HepG2 (cell line): ENCODE results near the gene SH3PXD2A. TPM values are rescaled to one million over a fixed set of nuclear protein-coding genes. Genes with fewer than 3 reads are reported as not detected.

Source experiments
- EP300 ChIP-seq, 3 experiments: sonication (generic) in 1 of 3; formaldehyde crosslinking in 1 of 3; IDR thresholded peaks; 2 replicates each; pipeline versions ENCODE4 v1.5.1 to v1.6.1; 2011 to 2020; ENCODE audit warnings: low read depth in 2 of 3, low read length in 2 of 3, borderline replicate concordance in 1 of 3, improper control_type of control experiment in 1 of 3, mild to moderate bottlenecking in 1 of 3, missing genetic modification reagents in 1 of 3, moderate library complexity in 1 of 3
- FOXP1 ChIP-seq, 2 experiments: fragments of 450-650 bp in 1 of 2; IDR thresholded peaks; 2 replicates each; pipeline ENCODE4 v1.6.1; 2017 to 2018; ENCODE audit warnings: antibody characterized with exemption in 1 of 2
- GABPB1 ChIP-seq: IDR thresholded peaks from 2 replicates; pipeline ENCODE4 v1.6.1; 2016; ENCODE audit warnings: mild to moderate bottlenecking, missing genetic modification reagents, moderate library complexity, missing compliant biosample characterization
- GLI4 ChIP-seq: sonication (generic); formaldehyde crosslinking; IDR thresholded peaks from 2 replicates; pipeline ENCODE4 v1.5.1; 2020; ENCODE audit warnings: missing genetic modification reagents, mild to moderate bottlenecking, moderate library complexity, borderline replicate concordance
- HDAC1 ChIP-seq: sonication (generic); formaldehyde crosslinking; IDR thresholded peaks from 2 replicates; pipeline ENCODE4 v1.5.1; 2020; ENCODE audit warnings: mild to moderate bottlenecking, missing genetic modification reagents
- HDAC2 ChIP-seq: sonication (generic); formaldehyde crosslinking; IDR thresholded peaks from 2 replicates; pipeline ENCODE4 v1.4.0; 2020; ENCODE audit warnings: missing genetic modification reagents
- KLF16 ChIP-seq, 2 experiments: sonication (generic) in 1 of 2; formaldehyde crosslinking in 1 of 2; IDR thresholded peaks; 2 replicates each; pipeline versions ENCODE4 v1.6.1 to v1.8.0; 2016 to 2023; ENCODE audit warnings: missing genetic modification reagents in 2 of 2, missing compliant biosample characterization in 1 of 2
- KLF6 ChIP-seq: IDR thresholded peaks from 2 replicates; pipeline ENCODE4 v1.8.0; 2016; ENCODE audit warnings: missing biosample characterization, missing genetic modification reagents
- TBX2 ChIP-seq: sonication (generic); formaldehyde crosslinking; IDR thresholded peaks from 2 replicates; pipeline ENCODE4 v1.5.0; 2020; ENCODE audit warnings: missing genetic modification reagents, mild to moderate bottlenecking, borderline replicate concordance
- WIZ ChIP-seq: sonication (generic); formaldehyde crosslinking; IDR thresholded peaks from 2 replicates; pipeline ENCODE4 v1.5.1; 2020; ENCODE audit warnings: mild to moderate bottlenecking, missing genetic modification reagents
- ZNF230 ChIP-seq: sonication (generic); formaldehyde crosslinking; IDR thresholded peaks from 2 replicates; pipeline ENCODE4 v1.4.0; 2020; ENCODE audit warnings: mild to moderate bottlenecking, missing genetic modification reagents
- ZNF513 ChIP-seq: sonication (generic); formaldehyde crosslinking; conservative IDR thresholded peaks from 2 replicates; pipeline ENCODE4 v1.5.0; 2020; ENCODE audit warnings: missing genetic modification reagents
- ZNF614 ChIP-seq: IDR thresholded peaks from 2 replicates; pipeline ENCODE4 v1.6.1; 2018; ENCODE audit warnings: missing biosample characterization, missing genetic modification reagents, inconsistent platforms, borderline replicate concordance
- ZNF629 ChIP-seq: sonication (generic); formaldehyde crosslinking; conservative IDR thresholded peaks from 2 replicates; pipeline ENCODE4 v1.5.0; 2020; ENCODE audit warnings: missing genetic modification reagents
- polyA plus RNA-seq, 8 experiments: library from polyadenylated mRNA; depleted of rRNA in 3 of 8; stranded (reverse) in 7 of 8; unstranded in 1 of 8; fragments of >200 nt; fragmentation: Illumina TruSeq in 4 of 8; extraction: Trizol in 4 of 8; gene quantifications; 2 replicates each; pipeline versions ENCODE4 v1.2.1 to v1.2.3, GENCODE V29; 2011 to 2016; ENCODE audit warnings: low read depth in 4 of 8, missing spikeins in 1 of 8, mixed read lengths in 1 of 8; ENCODE audit not compliant: insufficient read depth in 1 of 8
- total RNA-seq, 5 experiments: library from RNA; depleted of rRNA; stranded (reverse); fragments of >200 nt; fragmentation: Illumina TruSeq; extraction: Trizol; gene quantifications; 2 replicates each; pipeline ENCODE4 v1.2.3, GENCODE V29; 2016; ENCODE audit warnings: low read depth in 1 of 5
- TF ChIP-seq, protein P1 (sequence below): IDR thresholded peaks from 2 replicates; pipeline ENCODE4 v1.6.1; 2016; ENCODE audit warnings: low read depth
- TF ChIP-seq, protein P2 (sequence below): sonication (generic); formaldehyde crosslinking; IDR thresholded peaks from 2 replicates; pipeline ENCODE4 v1.4.0; 2020; ENCODE audit warnings: missing genetic modification reagents
- TF ChIP-seq, protein P3 (sequence below): sonication (generic); formaldehyde crosslinking; IDR thresholded peaks from 2 replicates; pipeline ENCODE4 v1.5.1; 2020; ENCODE audit warnings: mild to moderate bottlenecking, missing genetic modification reagents, borderline replicate concordance
- TF ChIP-seq, protein P4 (sequence below): IDR thresholded peaks from 2 replicates; pipeline ENCODE4 v1.6.1; 2016; ENCODE audit warnings: missing genetic modification reagents, missing compliant biosample characterization
- TF ChIP-seq, protein P5 (sequence below): IDR thresholded peaks from 2 replicates; pipeline ENCODE4 v1.6.1; 2016

The SH3PXD2A gene
- total and polyA plus RNA-seq, 2 of the 13 experiments (the other 11 are each of a cell fraction or from before 2014, with no cell fraction given): 11.1 to 11.3 TPM

DNA sequence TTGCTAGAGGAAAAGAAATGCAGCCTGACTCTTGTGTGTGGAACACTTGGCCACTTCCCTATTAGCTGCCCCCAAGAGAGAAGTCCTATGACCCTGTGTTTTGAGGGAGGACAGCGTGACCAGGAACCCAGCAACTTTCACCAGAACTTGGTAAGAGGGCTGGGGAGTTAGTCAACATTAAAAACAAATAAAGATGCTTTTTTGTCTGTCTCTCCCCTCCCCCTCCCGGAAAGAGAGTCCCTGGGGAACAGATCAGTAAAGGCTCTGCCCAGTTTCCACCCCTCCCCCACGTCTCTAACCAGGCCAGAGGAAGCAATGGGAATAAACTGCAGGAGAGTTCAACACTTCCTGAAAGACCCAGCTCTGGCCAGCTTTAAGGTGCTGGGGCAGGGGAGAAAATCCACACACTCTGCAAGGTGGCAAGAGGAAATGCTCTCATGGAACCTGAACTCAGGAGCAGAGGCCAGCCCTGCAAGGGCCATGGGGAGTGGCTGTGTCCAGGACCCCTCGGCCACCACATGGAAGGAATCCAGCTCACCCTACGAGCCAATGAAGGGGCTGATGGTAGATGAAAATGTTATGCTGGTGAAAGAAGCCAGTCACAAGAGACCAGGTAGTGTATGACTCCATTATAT, 21.5 kb downstream of the SH3PXD2A start (continued):
- TF ChIP-seq, protein P1, sequence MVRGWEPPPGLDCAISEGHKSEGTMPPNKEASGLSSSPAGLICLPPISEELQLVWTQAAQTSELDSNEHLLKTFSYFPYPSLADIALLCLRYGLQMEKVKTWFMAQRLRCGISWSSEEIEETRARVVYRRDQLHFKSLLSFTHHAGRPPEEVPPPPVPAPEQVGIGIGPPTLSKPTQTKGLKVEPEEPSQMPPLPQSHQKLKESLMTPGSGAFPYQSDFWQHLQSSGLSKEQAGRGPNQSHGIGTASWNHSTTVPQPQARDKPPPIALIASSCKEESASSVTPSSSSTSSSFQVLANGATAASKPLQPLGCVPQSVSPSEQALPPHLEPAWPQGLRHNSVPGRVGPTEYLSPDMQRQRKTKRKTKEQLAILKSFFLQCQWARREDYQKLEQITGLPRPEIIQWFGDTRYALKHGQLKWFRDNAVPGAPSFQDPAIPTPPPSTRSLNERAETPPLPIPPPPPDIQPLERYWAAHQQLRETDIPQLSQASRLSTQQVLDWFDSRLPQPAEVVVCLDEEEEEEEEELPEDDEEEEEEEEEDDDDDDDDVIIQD: peak; percentile 65; the same call in 1 of the 2 replicates
- TF ChIP-seq HDAC1 (CRISPR knock-in tag) (peak; percentile 50), ZNF230 (no peak), ZNF513 (no peak), EP300 (IDR thresholded peaks at IDR 0.05; ENCODE audit: low read depth in 2 of 2, low read length in 2 of 2) (peak in 1 of 2 experiments; percentile 79; a peak in 2 of 4 replicates), EP300 (CRISPR knock-in tag; IDR thresholded peaks at IDR 0.05; ENCODE audit: borderline replicate concordance) (no peak; the same call in 1 of the 2 replicates), ZNF629 (CRISPR knock-in tag) (0 out of 2 replicates have a peak, but pooled peaks have one; percentile 25), GLI4 (CRISPR knock-in tag) (no peak), FOXP1 (IDR thresholded peaks at IDR 0.05) (no peak), FOXP1 (CRISPR knock-in tag; IDR thresholded peaks at IDR 0.05) (peak; percentile 69), ZNF614 (CRISPR knock-in tag) (peak; percentile 68), TBX2 (peak; percentile 63; the same call in 1 of the 2 replicates), KLF6 (CRISPR knock-in tag) (no peak), HDAC2 (CRISPR knock-in tag) (peak; percentile 66), GABPB1 (CRISPR knock-in tag) (peak; percentile 42), KLF16 (CRISPR knock-in tag; IDR thresholded peaks at IDR 0.05) (peak in 1 of 2 experiments; percentile 77; a peak in 1 of 4 replicates), WIZ (CRISPR knock-in tag) (0 out of 2 replicates have a peak, but pooled peaks have one; percentile 62)
- TF ChIP-seq, protein P2, sequence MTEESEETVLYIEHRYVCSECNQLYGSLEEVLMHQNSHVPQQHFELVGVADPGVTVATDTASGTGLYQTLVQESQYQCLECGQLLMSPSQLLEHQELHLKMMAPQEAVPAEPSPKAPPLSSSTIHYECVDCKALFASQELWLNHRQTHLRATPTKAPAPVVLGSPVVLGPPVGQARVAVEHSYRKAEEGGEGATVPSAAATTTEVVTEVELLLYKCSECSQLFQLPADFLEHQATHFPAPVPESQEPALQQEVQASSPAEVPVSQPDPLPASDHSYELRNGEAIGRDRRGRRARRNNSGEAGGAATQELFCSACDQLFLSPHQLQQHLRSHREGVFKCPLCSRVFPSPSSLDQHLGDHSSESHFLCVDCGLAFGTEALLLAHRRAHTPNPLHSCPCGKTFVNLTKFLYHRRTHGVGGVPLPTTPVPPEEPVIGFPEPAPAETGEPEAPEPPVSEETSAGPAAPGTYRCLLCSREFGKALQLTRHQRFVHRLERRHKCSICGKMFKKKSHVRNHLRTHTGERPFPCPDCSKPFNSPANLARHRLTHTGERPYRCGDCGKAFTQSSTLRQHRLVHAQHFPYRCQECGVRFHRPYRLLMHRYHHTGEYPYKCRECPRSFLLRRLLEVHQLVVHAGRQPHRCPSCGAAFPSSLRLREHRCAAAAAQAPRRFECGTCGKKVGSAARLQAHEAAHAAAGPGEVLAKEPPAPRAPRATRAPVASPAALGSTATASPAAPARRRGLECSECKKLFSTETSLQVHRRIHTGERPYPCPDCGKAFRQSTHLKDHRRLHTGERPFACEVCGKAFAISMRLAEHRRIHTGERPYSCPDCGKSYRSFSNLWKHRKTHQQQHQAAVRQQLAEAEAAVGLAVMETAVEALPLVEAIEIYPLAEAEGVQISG (CRISPR knock-in tag): peak; percentile 39; the same call in 1 of the 2 replicates
- TF ChIP-seq, protein P3, sequence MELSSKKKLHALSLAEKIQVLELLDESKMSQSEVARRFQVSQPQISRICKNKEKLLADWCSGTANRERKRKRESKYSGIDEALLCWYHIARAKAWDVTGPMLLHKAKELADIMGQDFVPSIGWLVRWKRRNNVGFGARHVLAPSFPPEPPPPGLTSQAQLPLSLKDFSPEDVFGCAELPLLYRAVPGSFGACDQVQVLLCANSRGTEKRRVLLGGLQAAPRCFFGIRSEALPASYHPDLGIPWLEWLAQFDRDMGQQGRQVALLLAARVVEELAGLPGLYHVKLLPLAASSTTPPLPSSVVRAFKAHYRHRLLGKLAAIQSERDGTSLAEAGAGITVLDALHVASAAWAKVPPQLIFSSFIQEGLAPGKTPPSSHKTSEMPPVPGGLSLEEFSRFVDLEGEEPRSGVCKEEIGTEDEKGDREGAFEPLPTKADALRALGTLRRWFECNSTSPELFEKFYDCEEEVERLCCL (CRISPR knock-in tag): no peak
- TF ChIP-seq, protein P4, sequence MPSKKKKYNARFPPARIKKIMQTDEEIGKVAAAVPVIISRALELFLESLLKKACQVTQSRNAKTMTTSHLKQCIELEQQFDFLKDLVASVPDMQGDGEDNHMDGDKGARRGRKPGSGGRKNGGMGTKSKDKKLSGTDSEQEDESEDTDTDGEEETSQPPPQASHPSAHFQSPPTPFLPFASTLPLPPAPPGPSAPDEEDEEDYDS (CRISPR knock-in tag): peak; percentile 39; the same call in 1 of the 2 replicates
- TF ChIP-seq, protein P5, sequence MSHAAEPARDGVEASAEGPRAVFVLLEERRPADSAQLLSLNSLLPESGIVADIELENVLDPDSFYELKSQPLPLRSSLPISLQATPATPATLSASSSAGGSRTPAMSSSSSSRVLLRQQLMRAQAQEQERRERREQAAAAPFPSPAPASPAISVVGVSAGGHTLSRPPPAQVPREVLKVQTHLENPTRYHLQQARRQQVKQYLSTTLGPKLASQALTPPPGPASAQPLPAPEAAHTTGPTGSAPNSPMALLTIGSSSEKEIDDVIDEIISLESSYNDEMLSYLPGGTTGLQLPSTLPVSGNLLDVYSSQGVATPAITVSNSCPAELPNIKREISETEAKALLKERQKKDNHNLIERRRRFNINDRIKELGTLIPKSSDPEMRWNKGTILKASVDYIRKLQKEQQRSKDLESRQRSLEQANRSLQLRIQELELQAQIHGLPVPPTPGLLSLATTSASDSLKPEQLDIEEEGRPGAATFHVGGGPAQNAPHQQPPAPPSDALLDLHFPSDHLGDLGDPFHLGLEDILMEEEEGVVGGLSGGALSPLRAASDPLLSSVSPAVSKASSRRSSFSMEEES (CRISPR knock-in tag): peak; percentile 72
